ENCODE measurements around the gene ABCA13.

Gene ABCA13

GRCh38 chr7:48548667-48549066 is 377.4 kb downstream of the ABCA13 start:
- DNase-seq: no peak

- no peak for DNase-seq
These were observed 380.4 kb downstream of the ABCA13 start for GRCh38 chr7:48551652-48552051.

DNA sequence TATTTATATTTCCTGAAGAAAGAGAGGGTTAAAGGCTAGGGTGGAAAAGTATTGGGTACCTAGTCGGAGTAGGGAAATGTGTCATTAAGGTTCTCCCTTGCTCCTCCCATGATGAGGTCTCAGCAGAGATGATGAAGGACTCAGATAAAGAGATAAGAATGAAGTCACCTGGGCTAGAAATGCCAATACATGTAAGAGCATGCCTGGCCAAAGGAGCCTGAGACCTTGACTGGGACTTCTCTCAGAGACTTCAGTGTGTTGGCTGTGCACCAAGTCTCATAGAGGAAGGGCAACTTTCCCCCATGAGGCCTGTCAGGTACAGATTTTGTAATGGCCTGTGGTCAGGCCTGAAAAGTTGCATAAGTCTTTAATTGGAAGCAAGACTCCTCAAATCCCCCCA is 392.1 kb downstream of the ABCA13 start:
- no peak for DNase-seq

DNA sequence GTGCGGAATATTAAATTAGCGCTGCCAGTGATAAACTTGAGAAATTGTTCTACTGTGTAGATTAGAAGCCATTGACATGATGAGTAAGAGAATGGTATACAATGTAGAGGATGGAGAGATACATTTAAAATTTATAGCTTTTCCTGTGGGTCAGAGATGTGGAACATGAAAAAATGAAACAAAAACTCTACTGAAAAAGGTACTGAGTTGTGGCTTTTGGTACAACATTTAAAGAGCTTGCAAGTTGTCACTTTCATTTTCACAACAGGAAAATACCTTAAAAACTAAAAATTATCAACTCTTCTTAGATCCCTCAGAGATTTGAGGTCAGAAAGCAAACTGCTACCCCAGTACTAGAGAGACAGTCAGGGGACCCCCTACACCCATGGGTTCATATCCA is 404.3 kb downstream of the ABCA13 start:
- no peak for DNase-seq

GRCh38 chr7:48587475-48587874 is 416.2 kb downstream of the ABCA13 start:
- DNase-seq: no peak

GRCh38 chr7:48594349-48594748 is 423.1 kb downstream of the ABCA13 start:
- DNase-seq: no peak

- no peak for DNase-seq
These were observed 424.5 kb downstream of the ABCA13 start for GRCh38 chr7:48595756-48596155.

DNA sequence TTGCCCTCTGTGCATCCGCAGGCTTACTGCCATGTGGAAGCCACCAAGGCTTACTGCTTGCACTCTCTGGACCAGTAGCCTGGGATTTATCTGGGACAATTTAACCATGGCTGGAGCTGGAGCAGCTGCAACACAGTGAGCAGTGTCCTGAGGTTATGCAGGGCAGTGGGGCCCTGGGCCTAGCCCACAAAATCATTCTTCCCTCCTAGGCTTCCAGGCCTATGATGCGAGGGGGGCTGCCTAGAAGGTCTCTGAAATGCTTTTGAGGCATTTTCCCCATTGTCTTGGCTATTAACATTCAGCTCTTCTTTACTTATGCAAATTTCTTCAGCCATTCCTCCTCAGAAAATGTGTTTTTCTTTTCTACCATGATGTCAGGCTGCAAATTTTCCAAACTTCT is 439.4 kb downstream of the ABCA13 start:
- DNase-seq: no peak

DNA sequence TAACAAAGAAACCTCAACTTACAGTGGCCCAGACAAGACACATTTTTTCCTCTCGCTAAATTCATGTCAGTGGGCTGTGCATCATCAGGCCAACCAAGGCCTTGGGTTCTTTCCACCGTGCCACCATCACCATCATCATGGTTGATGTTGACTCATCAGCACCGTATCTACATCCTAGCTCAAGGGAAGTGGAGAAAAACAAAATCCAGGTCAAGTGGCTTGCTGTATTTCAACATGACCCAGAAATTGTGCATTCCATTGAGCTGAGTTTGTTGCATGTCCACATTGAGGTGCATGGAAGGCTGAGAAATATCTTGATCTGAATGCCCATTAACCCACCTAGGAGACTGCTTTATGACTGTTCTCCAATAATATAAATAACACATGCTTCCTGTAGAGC is 440.7 kb downstream of the ABCA13 start:
- no peak for DNase-seq

- no peak for DNase-seq
These were observed 446.2 kb downstream of the ABCA13 start for GRCh38 chr7:48617508-48617907.

- no peak for DNase-seq
These were observed 446.7 kb downstream of the ABCA13 start for GRCh38 chr7:48617993-48618392.

DNA sequence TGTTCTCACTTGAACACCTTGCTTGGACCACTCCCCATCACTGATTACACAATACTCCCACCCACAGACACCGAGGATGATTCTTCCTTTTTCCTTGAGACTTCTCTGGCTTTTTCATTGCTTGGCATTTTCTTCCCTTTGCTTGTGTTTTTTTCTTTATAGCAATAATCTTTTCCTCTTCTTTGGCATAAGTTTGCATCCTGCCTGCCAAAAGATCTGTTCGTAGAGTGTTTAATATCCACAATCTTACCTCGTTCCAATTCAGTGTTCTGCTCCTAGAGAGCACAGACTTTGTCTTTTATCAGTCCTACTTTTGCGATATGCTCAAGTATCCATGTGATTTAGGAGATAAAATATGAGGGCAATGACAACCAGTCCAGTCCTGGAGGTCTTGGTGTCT is 449.8 kb downstream of the ABCA13 start:
- no peak for DNase-seq

GRCh38 chr7:48627164-48627563 is 455.9 kb downstream of the ABCA13 start:
- no peak for DNase-seq

GRCh38 chr7:48628793-48629349 is 457.6 kb downstream of the ABCA13 start:
- DNase-seq: no peak

DNA sequence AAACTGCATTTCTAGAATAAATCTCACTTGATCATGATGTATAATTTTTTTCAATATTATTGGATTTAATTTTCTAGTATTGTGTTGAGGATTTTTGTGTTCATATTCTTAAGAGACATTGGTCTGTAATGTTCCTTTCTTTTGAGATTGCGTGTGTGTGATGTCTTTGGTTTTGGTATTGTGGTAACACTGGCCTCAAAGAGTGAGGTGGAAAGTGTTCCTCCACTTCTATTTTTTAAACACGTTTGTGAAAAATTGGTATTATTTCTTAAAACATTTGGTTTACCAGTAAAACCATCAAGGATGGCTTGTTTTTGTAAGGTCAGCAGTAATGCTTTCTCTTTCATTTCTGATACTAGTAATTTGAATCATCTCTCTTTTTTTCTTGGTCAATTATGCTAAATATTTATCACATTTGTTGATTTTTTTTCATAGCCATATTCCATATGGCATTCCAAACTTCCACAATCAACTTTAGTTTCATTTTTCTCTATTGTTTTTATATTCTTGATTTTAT is 462.9 kb downstream of the ABCA13 start:
- DNase-seq: no peak

GRCh38 chr7:48635796-48636195 is 464.5 kb downstream of the ABCA13 start:
- DNase-seq: no peak

GRCh38 chr7:48636391-48637015 is 465.2 kb downstream of the ABCA13 start:
- DNase-seq: no peak

GRCh38 chr7:48637382-48637781 is 466.1 kb downstream of the ABCA13 start:
- no peak for DNase-seq

DNA sequence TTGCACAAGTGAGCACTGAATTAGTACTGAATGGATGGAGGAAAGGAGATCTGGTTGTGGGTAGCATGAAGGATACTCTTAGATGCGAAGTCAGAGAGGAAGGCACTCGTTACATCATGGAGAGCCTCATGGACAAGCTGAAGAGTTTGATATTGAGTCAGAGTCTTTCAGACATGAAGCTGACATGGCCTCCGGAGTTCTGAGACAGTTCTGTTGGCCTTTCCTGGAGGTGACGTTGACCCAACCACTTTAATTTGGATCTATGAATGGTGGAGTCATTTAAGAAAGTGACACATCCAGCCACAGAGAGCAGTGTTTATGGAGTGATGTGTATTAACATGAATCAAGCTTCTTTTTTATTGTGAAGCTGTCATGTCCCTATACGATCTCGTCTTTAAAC is 466.8 kb downstream of the ABCA13 start:
- no peak for DNase-seq

DNA sequence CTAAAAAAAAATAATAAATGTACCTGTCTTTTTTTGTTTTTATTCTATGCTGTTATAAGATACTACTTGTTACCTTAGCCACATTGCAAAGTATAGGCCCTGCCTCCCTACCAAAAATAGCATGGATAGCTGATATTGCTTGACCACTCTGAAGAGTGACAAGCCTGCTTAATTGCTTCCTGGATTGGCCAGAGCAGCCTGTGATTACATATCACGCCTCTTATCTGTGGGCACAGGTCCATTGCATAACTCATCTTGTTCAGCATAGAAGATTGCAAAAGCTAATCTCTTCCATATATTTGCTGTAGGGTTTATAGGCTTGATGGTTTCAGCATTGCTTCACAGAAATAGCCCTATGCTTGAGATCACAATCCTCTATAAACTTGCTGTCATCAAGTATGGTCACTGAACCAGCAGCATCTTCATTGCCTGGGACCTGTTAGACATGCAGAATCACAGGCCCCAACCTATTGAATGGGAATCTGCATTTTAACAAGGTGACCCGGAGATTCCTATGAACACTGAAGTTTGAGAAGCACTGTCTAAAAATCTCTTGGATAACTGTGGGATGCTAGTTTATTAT is 472.3 kb downstream of the ABCA13 start:
- no peak for DNase-seq

DNA sequence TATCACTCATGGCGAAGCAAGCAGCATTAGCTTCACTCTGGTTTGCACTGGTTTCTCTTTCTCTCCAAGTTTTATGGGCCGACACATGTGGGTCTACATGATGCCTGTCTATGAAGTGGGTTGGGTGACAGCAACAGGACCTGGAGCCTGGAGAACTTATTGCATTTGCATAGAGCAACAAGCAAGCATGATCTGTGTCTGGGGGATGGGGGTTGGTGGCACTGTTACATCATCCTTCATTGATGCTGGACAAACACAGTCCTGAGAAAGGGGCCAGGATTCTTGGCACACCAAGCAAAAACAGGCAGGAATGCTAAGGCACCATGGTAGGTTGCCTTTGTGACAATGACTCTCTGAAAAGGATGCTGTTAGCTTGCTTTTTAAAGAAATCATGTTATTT is 486.9 kb downstream of the ABCA13 start:
- DNase-seq: no peak

DNA sequence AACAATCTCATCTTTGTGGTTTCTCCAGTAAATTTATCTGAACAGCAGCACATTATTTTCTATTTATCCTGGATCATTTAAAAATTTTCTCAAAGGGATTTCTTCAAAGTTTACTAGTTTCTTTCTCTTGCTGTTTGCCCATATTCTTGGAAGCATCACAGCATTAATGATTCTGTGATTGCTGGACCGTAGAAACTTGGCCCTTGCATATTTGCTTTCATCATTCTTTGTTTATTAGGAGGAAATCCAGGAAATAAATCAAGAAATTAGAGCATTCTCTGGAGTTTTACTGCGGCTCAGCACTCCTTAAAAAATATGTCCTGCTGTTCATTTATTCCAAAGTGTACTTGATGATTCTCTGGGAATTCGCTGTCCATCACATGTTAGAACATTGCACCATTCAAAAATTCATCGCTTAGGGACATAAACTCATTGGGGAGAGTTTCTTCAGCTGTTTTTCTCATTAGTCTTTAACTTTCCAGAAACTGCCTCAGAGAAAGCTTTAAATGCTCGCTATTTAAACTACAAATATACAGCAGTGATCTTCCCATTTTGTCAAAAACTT is 489.1 kb downstream of the ABCA13 start:
- DNase-seq: no peak

- DNase-seq: no peak
These were observed 493.0 kb downstream of the ABCA13 start for GRCh38 chr7:48664241-48664640.
